ENCODE data around the gene SLC29A3. TPM values are rescaled to one million over a fixed set of nuclear protein-coding genes. Genes with fewer than 3 reads are reported as not detected.

SLC29A3 gene
- polyA plus RNA-seq, 1 of the 3 experiments (the other 2 are of a cell fraction): 3.8 TPM

DNA sequence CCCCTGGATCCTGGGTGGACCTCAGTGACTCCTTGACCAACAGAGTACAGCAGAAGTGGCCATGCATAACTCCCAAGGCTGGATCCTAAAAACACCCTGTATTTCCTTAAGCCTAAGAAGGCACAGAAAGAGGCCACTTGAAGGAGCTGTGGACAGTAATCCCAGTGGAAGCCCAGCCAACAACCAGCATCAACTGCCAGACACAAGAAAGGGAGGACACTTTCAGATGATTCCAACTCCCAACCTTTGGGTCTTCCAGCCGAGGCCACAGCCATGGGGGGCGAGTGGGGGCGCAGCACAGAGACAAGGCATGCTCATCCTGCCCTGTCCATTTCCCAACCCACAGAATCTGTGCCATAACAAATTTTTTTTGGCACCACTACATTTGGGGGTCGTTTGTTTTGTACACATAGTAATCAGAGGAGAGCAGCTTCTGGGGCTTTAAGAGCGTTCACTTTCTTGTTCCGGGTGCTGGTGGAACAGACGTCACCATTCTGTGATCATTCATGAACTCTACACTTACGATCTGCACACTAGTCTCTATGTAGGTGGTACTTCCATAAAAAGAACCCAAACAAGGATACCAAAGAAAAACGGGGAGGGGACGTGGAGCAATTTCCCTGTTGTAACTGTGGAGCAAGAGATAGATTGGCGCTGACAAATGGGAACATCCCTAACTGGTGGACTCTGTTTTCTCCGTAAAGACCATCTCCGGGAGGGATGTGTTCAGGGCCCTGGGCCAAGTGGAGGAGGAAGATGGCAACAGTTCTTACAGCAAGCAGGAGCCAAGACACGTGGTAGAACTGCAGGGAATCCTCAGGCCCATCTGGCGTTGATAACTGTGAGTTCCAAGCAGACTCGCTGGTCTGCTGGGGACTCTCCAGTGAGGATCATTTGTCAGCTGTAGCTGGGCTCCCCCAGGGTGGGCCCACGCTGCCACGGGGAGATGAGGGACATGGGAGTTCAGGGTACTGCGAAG lies 6.0 kb upstream of the SLC29A3 start:
- Histone ChIP-seq H3K9me2 (no peaks in the 10 kb centered on the region), H3K27ac (ENCODE audit: low read depth in 2 of 2, low read length in 1 of 2) (no peak overlapping the region), H3K4me2 (no peak overlapping the region), H3K4me1 (ENCODE audit: control insufficient read depth in 1 of 2, insufficient read depth in 2 of 2, low read depth in 1 of 2, low read length in 1 of 2) (peaks cover 0 to 8% of the 10 kb centered on the region in 2 experiments; a peak in 1 of 4 replicates), H3K79me2 (ENCODE audit: insufficient read depth) (no peaks in the 10 kb centered on the region), H4K20me1 (ENCODE audit: insufficient read depth) (no peaks in the 10 kb centered on the region), H3K9me3 (no peaks in the 10 kb centered on the region), H3K4me3 (ENCODE audit: low read depth in 2 of 2, low read length in 1 of 2) (no peak overlapping the region), H3K9ac (no peak overlapping the region), H3F3A (replicated peaks; ENCODE audit: insufficient read depth) (peaks cover 24% of the 10 kb centered on the region), H3K36me3 (replicated peaks in 1 of 2; ENCODE audit: control insufficient read depth in 1 of 2, insufficient read depth in 2 of 2, low read length in 1 of 2) (peaks cover 0 to 3% of the 10 kb centered on the region in 2 experiments), H3K27me3 (ENCODE audit: insufficient read depth) (no peaks in the 10 kb centered on the region), H2AFZ (ENCODE audit: low read depth) (no peak overlapping the region)
- DNase-seq: no peak
- POLR2A ChIA-PET: no interaction called here
- WGBS (ENCODE audit: low lambda C conversion rate): 57% methylated on average over 18 of the region's 19 CpGs
- no peak for TF ChIP-seq MXI1 (IDR thresholded peaks at IDR 0.05; ENCODE audit: low read depth, low read length)
- no peak for TF ChIP-seq SMC3 (IDR thresholded peaks at IDR 0.05; ENCODE audit: low read depth, low read length)
- TF ChIP-seq, protein P1, sequence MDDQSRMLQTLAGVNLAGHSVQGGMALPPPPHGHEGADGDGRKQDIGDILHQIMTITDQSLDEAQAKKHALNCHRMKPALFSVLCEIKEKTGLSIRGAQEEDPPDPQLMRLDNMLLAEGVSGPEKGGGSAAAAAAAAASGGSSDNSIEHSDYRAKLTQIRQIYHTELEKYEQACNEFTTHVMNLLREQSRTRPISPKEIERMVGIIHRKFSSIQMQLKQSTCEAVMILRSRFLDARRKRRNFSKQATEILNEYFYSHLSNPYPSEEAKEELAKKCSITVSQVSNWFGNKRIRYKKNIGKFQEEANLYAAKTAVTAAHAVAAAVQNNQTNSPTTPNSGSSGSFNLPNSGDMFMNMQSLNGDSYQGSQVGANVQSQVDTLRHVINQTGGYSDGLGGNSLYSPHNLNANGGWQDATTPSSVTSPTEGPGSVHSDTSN (IDR thresholded peaks at IDR 0.05): no peak
- no peak for TF ChIP-seq FOSL2 (IDR thresholded peaks at IDR 0.05; ENCODE audit: borderline replicate concordance, low read depth)
- no peak for TF ChIP-seq RAD21 (IDR thresholded peaks at IDR 0.05; ENCODE audit: low read length)
- no peak for TF ChIP-seq POLR2AphosphoS5 (IDR thresholded peaks at IDR 0.05; ENCODE audit: low read depth, low read length)
- TF ChIP-seq, protein P2, sequence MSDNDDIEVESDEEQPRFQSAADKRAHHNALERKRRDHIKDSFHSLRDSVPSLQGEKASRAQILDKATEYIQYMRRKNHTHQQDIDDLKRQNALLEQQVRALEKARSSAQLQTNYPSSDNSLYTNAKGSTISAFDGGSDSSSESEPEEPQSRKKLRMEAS (IDR thresholded peaks at IDR 0.05; ENCODE audit: low read depth): no peak
- no peak for TF ChIP-seq RXRA (IDR thresholded peaks at IDR 0.05; ENCODE audit: borderline replicate concordance, low read depth)
- no peak for TF ChIP-seq MEF2A (IDR thresholded peaks at IDR 0.05; ENCODE audit: borderline replicate concordance, low read depth)
- TF ChIP-seq, protein P3, sequence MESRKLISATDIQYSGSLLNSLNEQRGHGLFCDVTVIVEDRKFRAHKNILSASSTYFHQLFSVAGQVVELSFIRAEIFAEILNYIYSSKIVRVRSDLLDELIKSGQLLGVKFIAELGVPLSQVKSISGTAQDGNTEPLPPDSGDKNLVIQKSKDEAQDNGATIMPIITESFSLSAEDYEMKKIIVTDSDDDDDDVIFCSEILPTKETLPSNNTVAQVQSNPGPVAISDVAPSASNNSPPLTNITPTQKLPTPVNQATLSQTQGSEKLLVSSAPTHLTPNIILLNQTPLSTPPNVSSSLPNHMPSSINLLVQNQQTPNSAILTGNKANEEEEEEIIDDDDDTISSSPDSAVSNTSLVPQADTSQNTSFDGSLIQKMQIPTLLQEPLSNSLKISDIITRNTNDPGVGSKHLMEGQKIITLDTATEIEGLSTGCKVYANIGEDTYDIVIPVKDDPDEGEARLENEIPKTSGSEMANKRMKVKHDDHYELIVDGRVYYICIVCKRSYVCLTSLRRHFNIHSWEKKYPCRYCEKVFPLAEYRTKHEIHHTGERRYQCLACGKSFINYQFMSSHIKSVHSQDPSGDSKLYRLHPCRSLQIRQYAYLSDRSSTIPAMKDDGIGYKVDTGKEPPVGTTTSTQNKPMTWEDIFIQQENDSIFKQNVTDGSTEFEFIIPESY (IDR thresholded peaks at IDR 0.05; ENCODE audit: borderline replicate concordance, low read depth): no peak
- TF ChIP-seq, protein P4, sequence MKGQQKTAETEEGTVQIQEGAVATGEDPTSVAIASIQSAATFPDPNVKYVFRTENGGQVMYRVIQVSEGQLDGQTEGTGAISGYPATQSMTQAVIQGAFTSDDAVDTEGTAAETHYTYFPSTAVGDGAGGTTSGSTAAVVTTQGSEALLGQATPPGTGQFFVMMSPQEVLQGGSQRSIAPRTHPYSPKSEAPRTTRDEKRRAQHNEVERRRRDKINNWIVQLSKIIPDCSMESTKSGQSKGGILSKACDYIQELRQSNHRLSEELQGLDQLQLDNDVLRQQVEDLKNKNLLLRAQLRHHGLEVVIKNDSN (IDR thresholded peaks at IDR 0.05; ENCODE audit: borderline replicate concordance, low read depth): no peak
- TF ChIP-seq, protein P5, sequence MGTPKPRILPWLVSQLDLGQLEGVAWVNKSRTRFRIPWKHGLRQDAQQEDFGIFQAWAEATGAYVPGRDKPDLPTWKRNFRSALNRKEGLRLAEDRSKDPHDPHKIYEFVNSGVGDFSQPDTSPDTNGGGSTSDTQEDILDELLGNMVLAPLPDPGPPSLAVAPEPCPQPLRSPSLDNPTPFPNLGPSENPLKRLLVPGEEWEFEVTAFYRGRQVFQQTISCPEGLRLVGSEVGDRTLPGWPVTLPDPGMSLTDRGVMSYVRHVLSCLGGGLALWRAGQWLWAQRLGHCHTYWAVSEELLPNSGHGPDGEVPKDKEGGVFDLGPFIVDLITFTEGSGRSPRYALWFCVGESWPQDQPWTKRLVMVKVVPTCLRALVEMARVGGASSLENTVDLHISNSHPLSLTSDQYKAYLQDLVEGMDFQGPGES (IDR thresholded peaks at IDR 0.05; ENCODE audit: low read depth, low read length): no peak
- no peak for TF ChIP-seq GABPA (IDR thresholded peaks at IDR 0.05; ENCODE audit: low read depth)
- TF ChIP-seq FOXJ3 (CRISPR knock-in tag; IDR thresholded peaks at IDR 0.05): no peak
- TF ChIP-seq RCOR1 (IDR thresholded peaks at IDR 0.05; ENCODE audit: low read length): no peak
- CTCF ChIA-PET: interaction anchor here (0.6 to 5.1 kb wide), 26 partner anchors 10 to 583 kb away, joined by 3 to 33 read pairs (median 4); partner anchors contain the start of gene CDH23

Measured in SK-N-SH (cell line).